KMS-11 (cell line): ENCODE data around the gene PERM1.

ENCODE experiments used
- H2AFZ ChIP-seq: fragments of 200-600 bp; sonication (generic); 2 replicates; pipeline ENCODE4 v1.6.1; 2016; ENCODE audit warnings: antibody characterized with exemption, mixed run types, low read depth
- H3K27ac ChIP-seq: fragments of 200-600 bp; sonication (generic); 2 replicates; pipeline ENCODE4 v1.6.1; 2016; ENCODE audit warnings: mild to moderate bottlenecking, mixed run types
- H3K27me3 ChIP-seq: fragments of 200-600 bp; sonication (generic); 2 replicates; pipeline ENCODE4 v1.6.1; 2017; ENCODE audit warnings: mild to moderate bottlenecking, low read depth, mixed run types, moderate library complexity; ENCODE audit not compliant: insufficient read depth
- H3K36me3 ChIP-seq: fragments of 200-600 bp; sonication (generic); 2 replicates; pipeline ENCODE4 v1.6.1; 2017; ENCODE audit warnings: mild to moderate bottlenecking, mixed run types; ENCODE audit not compliant: insufficient read depth
- H3K4me1 ChIP-seq: fragments of 200-600 bp; sonication (generic); 2 replicates; pipeline ENCODE4 v1.6.1; 2016; ENCODE audit warnings: mild to moderate bottlenecking, low read depth, mixed run types; ENCODE audit not compliant: poor library complexity, severe bottlenecking
- H3K4me2 ChIP-seq: fragments of 200-600 bp; sonication (generic); 2 replicates; pipeline ENCODE4 v1.7.0; 2016; ENCODE audit warnings: mild to moderate bottlenecking, mixed run types
- H3K4me3 ChIP-seq: fragments of 200-600 bp; sonication (generic); IDR thresholded peaks from 2 replicates; pipeline ENCODE4 v1.6.1; 2017; ENCODE audit warnings: low read depth, low read length, mixed read lengths; ENCODE audit not compliant: insufficient read depth
- H3K79me2 ChIP-seq: fragments of 200-600 bp; sonication (generic); 2 replicates; pipeline ENCODE4 v1.6.1; 2016; ENCODE audit warnings: low read depth, mixed run types; ENCODE audit not compliant: insufficient read depth
- H3K9ac ChIP-seq: fragments of 200-600 bp; sonication (generic); 2 replicates; pipeline ENCODE4 v1.6.1; 2016; ENCODE audit warnings: mild to moderate bottlenecking, mixed run types
- H4K20me1 ChIP-seq: fragments of 200-600 bp; sonication (generic); 2 replicates; pipeline ENCODE4 v1.6.1; 2016; ENCODE audit warnings: mild to moderate bottlenecking, mixed run types; ENCODE audit not compliant: insufficient read depth
- CTCF ChIP-seq: fragments of 200-600 bp; sonication (generic); conservative IDR thresholded peaks from 2 replicates; pipeline ENCODE4 v1.6.1; 2017; ENCODE audit warnings: low read depth, mild to moderate bottlenecking, antibody characterized with exemption, low read length, moderate library complexity, mixed read lengths

Gene PERM1

GRCh38 chr1:928825-929661, 52.9 kb downstream of the PERM1 start:
- Histone ChIP-seq H3K79me2 (no peaks in the 10 kb centered on the region), H3K36me3 (no peaks in the 10 kb centered on the region), H3K4me3 (no peak overlapping the region), H3K9ac (no peak overlapping the region), H3K4me2 (no peak overlapping the region), H3K27ac (no peak overlapping the region), H3K4me1 (peaks cover 5% of the 10 kb centered on the region), H2AFZ (no peak overlapping the region), H3K27me3 (peaks cover 93% of the 10 kb centered on the region), H4K20me1 (no peaks in the 10 kb centered on the region)
- TF ChIP-seq CTCF: no peak

GRCh38 chr1:927748-928147, 54.1 kb downstream of the PERM1 start:
- H3K27ac ChIP-seq: no peak overlapping the region
- H3K4me3 ChIP-seq: no peak overlapping the region
- H3K4me2 ChIP-seq: no peak overlapping the region
- peaks cover 11% of the 10 kb centered on the region for H3K4me1 ChIP-seq
- H3K36me3 ChIP-seq: no peaks in the 10 kb centered on the region
- no peaks in the 10 kb centered on the region for H4K20me1 ChIP-seq
- H3K9ac ChIP-seq: no peak overlapping the region
- no peak overlapping the region for H2AFZ ChIP-seq
- TF ChIP-seq CTCF: no peak
- peaks cover 95% of the 10 kb centered on the region for H3K27me3 ChIP-seq
- no peaks in the 10 kb centered on the region for H3K79me2 ChIP-seq

- Histone ChIP-seq H3K4me3 (no peak overlapping the region), H3K79me2 (no peaks in the 10 kb centered on the region), H3K36me3 (no peaks in the 10 kb centered on the region), H3K4me1 (peaks cover 11% of the 10 kb centered on the region), H4K20me1 (no peaks in the 10 kb centered on the region), H3K27ac (no peak overlapping the region), H3K4me2 (no peak overlapping the region), H3K27me3 (peaks cover 95% of the 10 kb centered on the region), H2AFZ (no peak overlapping the region), H3K9ac (no peak overlapping the region)
- no peak for TF ChIP-seq CTCF
Observed at GRCh38 chr1:927234-927633, 54.7 kb downstream of the PERM1 start.

DNA sequence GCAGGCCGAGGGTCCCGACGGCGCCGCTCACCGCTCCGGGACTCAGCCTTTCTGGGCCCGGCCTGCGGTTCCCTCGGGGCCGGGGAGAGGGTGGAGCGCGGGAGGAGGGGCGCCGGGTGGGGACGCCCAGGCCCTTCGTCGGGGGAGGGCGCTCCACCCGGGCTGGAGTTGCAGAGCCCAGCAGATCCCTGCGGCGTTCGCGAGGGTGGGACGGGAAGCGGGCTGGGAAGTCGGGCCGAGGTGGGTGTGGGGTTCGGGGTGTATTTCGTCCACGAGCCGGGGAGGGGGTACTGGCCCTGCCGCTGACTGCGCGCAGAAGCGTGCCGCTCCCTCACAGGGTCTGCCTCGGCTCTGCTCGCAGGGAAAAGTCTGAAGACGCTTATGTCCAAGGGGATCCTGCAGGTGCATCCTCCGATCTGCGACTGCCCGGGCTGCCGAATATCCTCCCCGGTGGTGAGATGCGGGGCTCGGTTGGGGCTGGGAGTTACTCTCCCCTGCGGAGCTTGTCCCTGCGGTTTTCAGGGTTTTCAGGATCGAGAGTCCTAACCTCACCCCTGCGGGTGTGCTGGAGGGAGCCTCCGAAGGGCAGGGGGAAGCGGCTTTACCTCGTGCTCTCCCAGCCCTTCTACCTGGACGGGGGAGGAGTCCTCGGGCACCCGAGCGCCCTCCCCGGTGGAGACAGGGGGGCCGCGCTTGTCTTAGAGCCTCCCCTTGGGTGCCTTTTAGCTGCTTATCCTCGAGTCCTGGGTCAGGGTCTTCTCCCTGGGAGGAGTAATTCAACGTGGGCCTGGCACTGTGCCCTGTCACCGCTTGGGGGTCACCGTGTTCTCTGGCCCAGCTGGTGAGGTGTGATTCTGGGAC, 56.1 kb downstream of the PERM1 start:
- no peaks in the 10 kb centered on the region for H4K20me1 ChIP-seq
- H3K27ac ChIP-seq: no peak overlapping the region
- H3K9ac ChIP-seq: no peak overlapping the region
- H2AFZ ChIP-seq: no peak overlapping the region
- no peaks in the 10 kb centered on the region for H3K79me2 ChIP-seq
- H3K4me2 ChIP-seq: peak overlapping the region; percentile 2; the same call in 1 of the 2 replicates
- peaks cover 97% of the 10 kb centered on the region for H3K27me3 ChIP-seq
- no peaks in the 10 kb centered on the region for H3K36me3 ChIP-seq
- H3K4me3 ChIP-seq: no peak overlapping the region
- H3K4me1 ChIP-seq: peaks cover 19% of the 10 kb centered on the region
- TF ChIP-seq CTCF: no peak
